Measurements from ENCODE around the gene DHRSX.

The DHRSX gene

GRCh38 chrX:2452799-2453198, 48.0 kb downstream of the DHRSX start:
- Histone ChIP-seq H3K36me3 (ENCODE audit: control insufficient read depth, low read length) (0 out of 2 replicates have a peak, but pooled peaks cover 6% of the 10 kb centered on the region), H3K4me3 (ENCODE audit: low read length) (no peak overlapping the region), H3K9me3 (ENCODE audit: control insufficient read depth, insufficient read depth, low read length) (no peaks in the 10 kb centered on the region), H3K4me2 (ENCODE audit: low read length) (no peak overlapping the region), H3K27me3 (ENCODE audit: control insufficient read depth, low read length) (no peaks in the 10 kb centered on the region), H4K20me1 (ENCODE audit: control insufficient read depth, insufficient read depth, low read depth, low read length) (no peaks in the 10 kb centered on the region), H3K9me2 (replicated peaks; ENCODE audit: control insufficient read depth, low read length) (no peaks in the 10 kb centered on the region), H3F3A (ENCODE audit: control insufficient read depth, insufficient read depth) (no peaks in the 10 kb centered on the region), H3K4me1 (ENCODE audit: control insufficient read depth, low read length) (peaks cover 27% of the 10 kb centered on the region), H3K79me2 (ENCODE audit: control insufficient read depth, low read length) (peaks cover 39% of the 10 kb centered on the region), H3K27ac (ENCODE audit: low read depth, low read length) (no peak overlapping the region)
- TF ChIP-seq EZH2phosphoT487 (IDR thresholded peaks at IDR 0.05; ENCODE audit: borderline replicate concordance, low read length): no peak
- TF ChIP-seq, protein P1, sequence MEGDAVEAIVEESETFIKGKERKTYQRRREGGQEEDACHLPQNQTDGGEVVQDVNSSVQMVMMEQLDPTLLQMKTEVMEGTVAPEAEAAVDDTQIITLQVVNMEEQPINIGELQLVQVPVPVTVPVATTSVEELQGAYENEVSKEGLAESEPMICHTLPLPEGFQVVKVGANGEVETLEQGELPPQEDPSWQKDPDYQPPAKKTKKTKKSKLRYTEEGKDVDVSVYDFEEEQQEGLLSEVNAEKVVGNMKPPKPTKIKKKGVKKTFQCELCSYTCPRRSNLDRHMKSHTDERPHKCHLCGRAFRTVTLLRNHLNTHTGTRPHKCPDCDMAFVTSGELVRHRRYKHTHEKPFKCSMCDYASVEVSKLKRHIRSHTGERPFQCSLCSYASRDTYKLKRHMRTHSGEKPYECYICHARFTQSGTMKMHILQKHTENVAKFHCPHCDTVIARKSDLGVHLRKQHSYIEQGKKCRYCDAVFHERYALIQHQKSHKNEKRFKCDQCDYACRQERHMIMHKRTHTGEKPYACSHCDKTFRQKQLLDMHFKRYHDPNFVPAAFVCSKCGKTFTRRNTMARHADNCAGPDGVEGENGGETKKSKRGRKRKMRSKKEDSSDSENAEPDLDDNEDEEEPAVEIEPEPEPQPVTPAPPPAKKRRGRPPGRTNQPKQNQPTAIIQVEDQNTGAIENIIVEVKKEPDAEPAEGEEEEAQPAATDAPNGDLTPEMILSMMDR (IDR thresholded peaks at IDR 0.05; ENCODE audit: low read depth, low read length, poor library complexity, severe bottlenecking): no peak

DNA sequence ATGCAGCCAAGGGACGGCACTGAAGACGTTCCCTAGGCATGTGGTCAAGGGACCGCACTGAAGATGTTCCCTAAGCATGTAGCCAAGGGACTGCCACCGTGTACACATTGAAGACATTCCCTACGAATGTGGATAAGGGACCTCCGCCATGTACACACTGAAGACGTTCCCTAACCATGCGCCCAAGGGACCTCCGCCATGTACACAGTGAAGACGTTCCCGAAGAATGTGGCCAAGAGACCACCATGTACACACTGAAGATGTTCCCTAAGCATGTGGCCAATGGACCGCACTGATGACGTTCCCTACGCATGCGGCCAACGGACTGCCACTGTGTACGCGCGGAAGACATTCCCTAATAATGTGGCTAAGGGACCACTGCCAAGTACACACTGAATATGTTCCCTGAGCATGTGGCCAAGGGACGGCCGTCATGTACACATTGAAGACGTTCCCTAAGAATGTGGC, 48.4 kb downstream of the DHRSX start:
- Histone ChIP-seq H3K4me2 (ENCODE audit: low read length) (no peak overlapping the region), H3K27me3 (ENCODE audit: control insufficient read depth, low read length) (no peaks in the 10 kb centered on the region), H3K27ac (ENCODE audit: low read depth, low read length) (no peak overlapping the region), H3K79me2 (ENCODE audit: control insufficient read depth, low read length) (peaks cover 39% of the 10 kb centered on the region), H3K4me3 (ENCODE audit: low read length) (no peak overlapping the region), H3F3A (ENCODE audit: control insufficient read depth, insufficient read depth) (no peaks in the 10 kb centered on the region), H3K9me2 (replicated peaks; ENCODE audit: control insufficient read depth, low read length) (no peaks in the 10 kb centered on the region), H4K20me1 (ENCODE audit: control insufficient read depth, insufficient read depth, low read depth, low read length) (no peaks in the 10 kb centered on the region), H3K4me1 (ENCODE audit: control insufficient read depth, low read length) (peaks cover 27% of the 10 kb centered on the region), H3K9me3 (ENCODE audit: control insufficient read depth, insufficient read depth, low read length) (no peaks in the 10 kb centered on the region), H3K36me3 (ENCODE audit: control insufficient read depth, low read length) (peaks cover 7% of the 10 kb centered on the region; the same call in 1 of the 2 replicates)
- TF ChIP-seq, protein P1 (IDR thresholded peaks at IDR 0.05; ENCODE audit: low read depth, low read length, poor library complexity, severe bottlenecking): no peak
- no peak for TF ChIP-seq EZH2phosphoT487 (IDR thresholded peaks at IDR 0.05; ENCODE audit: borderline replicate concordance, low read length)

DNA sequence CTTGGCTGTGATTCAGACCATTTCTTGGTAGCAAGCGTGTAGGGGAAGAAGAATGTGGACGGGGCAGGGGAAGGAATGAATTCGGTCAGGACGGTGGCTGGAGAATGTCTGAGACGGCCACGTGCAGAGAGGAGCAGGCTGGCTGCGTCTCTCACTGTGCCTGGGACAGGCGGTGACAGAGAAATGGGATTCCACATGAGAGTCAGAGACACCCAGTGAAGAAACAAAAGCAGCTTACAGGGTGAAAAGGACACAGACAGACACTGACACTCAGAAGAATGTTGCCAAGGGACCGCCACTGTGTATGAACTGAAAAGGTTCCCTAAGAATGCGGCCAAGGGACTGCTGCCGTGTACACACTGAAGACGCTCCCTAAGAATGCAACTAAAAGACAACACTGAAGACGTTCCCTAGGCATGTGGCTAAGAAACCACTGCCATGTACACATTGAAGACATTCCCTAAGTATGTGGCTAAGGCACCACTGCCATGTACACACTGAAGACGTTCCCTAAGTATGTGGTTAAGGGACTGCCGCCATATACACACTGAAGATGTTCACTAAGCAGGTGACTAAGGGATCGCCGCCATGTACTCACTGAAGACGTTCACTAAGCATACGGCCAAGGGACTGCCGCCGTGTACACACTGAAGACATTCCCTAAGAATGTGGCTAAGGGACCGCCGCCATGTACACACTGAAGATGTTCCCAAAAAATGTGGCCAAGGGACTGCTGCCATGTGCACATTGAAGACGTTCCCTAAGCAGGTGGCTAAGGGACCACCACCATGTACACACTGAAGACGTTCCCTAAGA, 49.1 kb downstream of the DHRSX start:
- H3K27ac ChIP-seq (ENCODE audit: low read depth, low read length): no peak overlapping the region
- H4K20me1 ChIP-seq (ENCODE audit: control insufficient read depth, insufficient read depth, low read depth, low read length): no peaks in the 10 kb centered on the region
- H3K4me3 ChIP-seq (ENCODE audit: low read length): no peak overlapping the region
- H3K4me2 ChIP-seq (ENCODE audit: low read length): no peak overlapping the region; the same call in 1 of the 2 replicates
- H3K4me1 ChIP-seq (ENCODE audit: control insufficient read depth, low read length): peaks cover 27% of the 10 kb centered on the region
- no peaks in the 10 kb centered on the region for H3K27me3 ChIP-seq (ENCODE audit: control insufficient read depth, low read length)
- H3F3A ChIP-seq (ENCODE audit: control insufficient read depth, insufficient read depth): no peaks in the 10 kb centered on the region
- H3K36me3 ChIP-seq (ENCODE audit: control insufficient read depth, low read length): peaks cover 10% of the 10 kb centered on the region; the same call in 1 of the 2 replicates
- no peaks in the 10 kb centered on the region for H3K9me3 ChIP-seq (ENCODE audit: control insufficient read depth, insufficient read depth, low read length)
- no peaks in the 10 kb centered on the region for H3K9me2 ChIP-seq (replicated peaks; ENCODE audit: control insufficient read depth, low read length)
- peaks cover 40% of the 10 kb centered on the region for H3K79me2 ChIP-seq (ENCODE audit: control insufficient read depth, low read length)
- no peak for TF ChIP-seq EZH2phosphoT487 (IDR thresholded peaks at IDR 0.05; ENCODE audit: borderline replicate concordance, low read length)
- TF ChIP-seq, protein P1 (IDR thresholded peaks at IDR 0.05; ENCODE audit: low read depth, low read length, poor library complexity, severe bottlenecking): no peak
